WI38 (cell line): ENCODE results near the gene RAB39B.

ENCODE experiments used
- H3K4me3 ChIP-seq: 2 replicates; pipeline ENCODE4 v1.5.1; 2011; ENCODE audit warnings: low read depth, mild to moderate bottlenecking, control low read depth, low read length
- CTCF ChIP-seq: IDR thresholded peaks from 2 replicates; pipeline ENCODE4 v1.5.1; 2012; ENCODE audit warnings: low read depth, mild to moderate bottlenecking, control low read depth, low read length

The RAB39B gene

GRCh38 chrX:155262970-155263754, 1.1 kb downstream of the RAB39B start:
- no peak for TF ChIP-seq CTCF
- H3K4me3 ChIP-seq: no peak overlapping the region

- H3K4me3 ChIP-seq: no peak overlapping the region
- TF ChIP-seq CTCF: no peak
These were observed 4.5 kb downstream of the RAB39B start for GRCh38 chrX:155259752-155260151.

- TF ChIP-seq CTCF: no peak
- no peak overlapping the region for H3K4me3 ChIP-seq
These were observed 12.9 kb downstream of the RAB39B start for GRCh38 chrX:155251391-155251790.

DNA sequence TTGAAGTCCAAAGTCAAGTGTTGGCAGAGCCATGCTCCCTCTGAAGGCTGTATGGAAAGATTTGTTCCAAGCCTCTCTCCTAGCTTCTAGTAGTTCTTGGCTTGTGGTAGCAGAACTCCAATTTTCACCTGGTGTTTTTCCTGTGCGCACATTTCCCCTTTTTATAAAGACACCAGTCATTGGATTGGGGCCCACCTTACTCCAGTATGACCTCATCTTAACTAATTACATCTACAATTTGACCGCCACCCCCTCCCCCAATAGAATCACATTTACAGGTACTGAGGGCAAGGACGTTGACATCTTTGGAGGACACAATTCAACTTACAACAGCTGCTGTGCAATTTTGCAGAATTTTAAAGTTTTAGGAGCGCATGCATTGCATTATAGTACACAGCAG, 16.8 kb downstream of the RAB39B start:
- H3K4me3 ChIP-seq: no peak overlapping the region
- TF ChIP-seq CTCF: no peak

GRCh38 chrX:155246748-155247147, 17.5 kb downstream of the RAB39B start:
- TF ChIP-seq CTCF: no peak

GRCh38 chrX:155242300-155242699, 22.0 kb downstream of the RAB39B start:
- no peak for TF ChIP-seq CTCF
- no peak overlapping the region for H3K4me3 ChIP-seq

More at GRCh38 chrX:155246748-155247147, 17.5 kb downstream of the RAB39B start:
- H3K4me3 ChIP-seq: no peak overlapping the region

DNA sequence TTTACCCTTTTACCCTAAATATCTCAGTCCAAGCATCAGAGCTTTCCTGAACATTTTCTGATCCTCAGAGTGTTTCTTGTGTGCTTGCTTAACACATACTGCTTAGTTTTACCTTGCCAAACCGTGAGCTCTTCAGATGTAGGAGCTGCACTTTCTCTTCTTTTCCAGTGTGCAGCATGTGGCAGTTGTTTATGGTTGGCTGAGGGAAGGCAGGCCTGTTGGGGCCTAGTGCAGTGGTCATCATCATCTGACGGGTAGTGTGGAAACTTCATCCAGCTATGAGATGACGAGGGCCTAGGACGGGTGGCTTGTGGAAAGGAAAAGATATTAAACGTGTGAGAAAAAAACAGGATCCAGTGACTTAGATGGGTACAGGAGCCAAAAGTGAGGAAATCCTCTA, 26.6 kb downstream of the RAB39B start:
- no peak for TF ChIP-seq CTCF
- H3K4me3 ChIP-seq: no peak overlapping the region
